ENCODE measurements around the gene ANKDD1B.

The ANKDD1B gene

GRCh38 chr5:75720882-75721281 lies 109.6 kb downstream of the ANKDD1B start:
- TF ChIP-seq ZNF600 (tag by site-specific recombination; IDR thresholded peaks at IDR 0.05) (no peak), ZNF792 (tag by site-specific recombination; IDR thresholded peaks at IDR 0.05) (no peak), ZXDB (tag by site-specific recombination; IDR thresholded peaks at IDR 0.05) (no peak), ZNF2 (tag by site-specific recombination; IDR thresholded peaks at IDR 0.05) (no peak), ZSCAN16 (tag by site-specific recombination; IDR thresholded peaks at IDR 0.05) (no peak), OSR2 (tag by site-specific recombination; IDR thresholded peaks at IDR 0.05) (no peak), REST (tag by site-specific recombination; IDR thresholded peaks at IDR 0.05) (no peak), ZNF157 (tag by site-specific recombination; IDR thresholded peaks at IDR 0.05) (no peak), ZNF623 (tag by site-specific recombination; IDR thresholded peaks at IDR 0.05) (no peak)
- Histone ChIP-seq H3K4me1 (ENCODE audit: control insufficient read depth, insufficient read depth, low read length) (peaks cover 1% of the 10 kb centered on the region; the same call in 1 of the 2 replicates), H3K36me3 (ENCODE audit: control insufficient read depth in 2 of 2, insufficient read depth in 1 of 2, low read length in 2 of 2) (no peaks in the 10 kb centered on the region), H3K4me3 (ENCODE audit: low read depth, low read length) (no peak overlapping the region), H3K9me3 (ENCODE audit: control insufficient read depth, insufficient read depth, low read depth, low read length) (no peaks in the 10 kb centered on the region), H3K27ac (ENCODE audit: extremely low read depth, low read depth, low read length) (no peak overlapping the region)
- ChIA-PET POLR2A (no interaction called here), CTCF (no interaction called here)

All from HEK293 (cell line).